ENCODE data around the gene THEMIS2.
"Not testable (repeated sequence)": the region's sequence is repeated elsewhere in the genome, so short reads cannot be mapped to it uniquely, and the experiment has no call there.

THEMIS2 gene

DNA sequence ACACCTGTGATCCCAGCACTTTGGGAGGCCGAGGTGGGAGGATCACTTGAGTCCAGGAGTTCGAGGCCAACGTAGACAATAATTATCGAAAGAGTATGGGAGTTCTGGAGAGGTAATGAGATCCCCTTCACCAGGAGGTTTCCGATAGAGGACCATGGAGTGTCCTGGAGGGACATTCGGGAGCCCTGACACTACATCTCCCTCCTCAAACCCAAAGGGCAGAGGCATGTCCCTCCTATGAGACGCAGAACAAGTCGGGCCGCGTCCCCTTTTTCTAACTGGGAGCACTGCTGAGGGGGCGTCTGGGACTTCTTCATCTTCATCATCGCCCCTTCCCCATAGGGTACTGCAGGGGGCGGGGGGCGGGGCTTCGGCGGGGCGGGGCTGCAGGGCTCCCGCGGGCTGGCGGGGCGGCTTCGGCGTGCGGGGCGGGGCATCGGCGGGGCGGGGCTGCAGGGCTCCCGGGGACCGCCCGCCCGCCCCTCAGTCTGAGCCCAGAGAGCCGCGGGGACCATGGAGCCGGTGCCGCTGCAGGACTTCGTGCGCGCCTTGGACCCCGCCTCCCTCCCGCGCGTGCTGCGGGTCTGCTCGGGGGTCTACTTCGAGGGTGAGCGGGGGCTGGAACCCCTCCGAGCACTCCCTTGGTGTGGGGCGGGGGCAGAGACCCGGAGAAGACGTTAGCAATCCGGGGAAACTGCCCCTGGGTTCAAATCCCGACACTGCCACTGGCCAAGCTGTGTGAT is at the start of gene THEMIS2:
Gene THEMIS2 (plus strand): TSS at position 486 of the 743 bp plus-strand sequence. CDS start 28 bp downstream, at position 514.
- peak; percentile 5 for DNase-seq

DNA sequence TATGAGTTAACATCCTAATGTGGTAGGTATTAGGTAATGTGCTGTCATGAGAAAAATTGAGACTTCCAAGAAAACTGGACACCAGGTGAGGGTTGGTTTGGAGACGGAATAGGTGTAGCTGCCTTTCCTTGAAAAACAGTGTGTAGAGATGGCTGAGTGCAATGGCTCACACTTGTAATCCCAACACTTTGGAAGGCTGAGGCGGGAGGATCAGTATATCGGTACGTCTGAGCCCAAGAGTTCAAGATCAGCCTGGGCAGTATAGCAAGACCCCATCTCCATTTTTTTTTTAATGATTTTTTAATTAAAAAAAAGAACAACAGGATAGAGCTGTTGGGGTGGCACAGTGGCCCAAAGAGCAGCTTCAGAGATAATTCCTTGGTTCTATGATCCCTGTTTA is 48.6 kb upstream of the THEMIS2 start:
- DNase-seq, result no peak

DNA sequence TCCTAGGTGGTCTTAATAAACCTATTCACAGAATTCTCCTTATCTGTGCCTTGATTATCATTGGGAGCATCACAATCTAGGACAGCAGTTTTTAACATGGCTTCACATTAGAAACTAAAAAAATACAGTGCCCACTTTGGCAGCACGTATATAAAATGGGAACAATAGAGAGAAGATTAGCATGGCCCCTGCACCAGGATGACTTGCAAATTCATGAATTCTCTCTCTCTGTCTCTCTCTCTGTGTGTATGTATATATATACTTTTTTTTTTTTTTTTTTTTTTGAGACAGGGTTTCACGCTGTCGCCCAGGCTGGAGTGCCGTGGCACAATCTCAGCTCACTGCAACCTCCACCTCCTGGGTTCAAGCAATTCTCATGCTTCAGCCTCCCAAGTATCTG is 47.9 kb upstream of the THEMIS2 start:
- no peak for DNase-seq

DNA sequence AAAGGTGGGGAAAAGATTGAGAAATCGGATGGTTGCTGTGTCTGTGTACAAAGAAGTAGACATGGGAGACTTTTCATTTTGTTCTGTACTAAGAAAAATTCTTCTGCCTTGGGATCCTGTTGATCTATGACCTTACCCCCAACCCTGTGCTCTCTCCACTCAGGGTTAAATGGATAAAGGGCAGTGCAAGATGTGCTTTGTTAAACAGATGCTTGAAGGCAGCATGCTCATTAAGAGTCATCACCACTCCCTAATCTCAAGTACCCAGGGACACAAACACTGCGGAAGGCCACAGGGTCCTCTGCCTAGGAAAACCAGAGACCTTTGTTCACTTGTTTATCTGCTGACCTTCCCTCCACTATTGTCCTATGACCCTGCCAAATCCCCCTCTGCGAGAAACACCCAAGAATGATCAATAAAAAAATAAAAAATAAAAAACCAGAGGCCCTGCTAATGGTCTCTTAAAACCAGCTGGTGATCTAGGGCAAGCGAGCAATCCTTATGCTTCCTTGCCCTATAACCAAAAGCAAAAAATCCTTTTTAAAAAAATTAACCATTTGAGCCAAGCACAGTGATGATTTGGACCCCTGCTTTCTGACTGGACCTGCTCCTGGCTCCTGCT is 42.9 kb upstream of the THEMIS2 start:
- DNase-seq, result not testable (repeated sequence)

DNA sequence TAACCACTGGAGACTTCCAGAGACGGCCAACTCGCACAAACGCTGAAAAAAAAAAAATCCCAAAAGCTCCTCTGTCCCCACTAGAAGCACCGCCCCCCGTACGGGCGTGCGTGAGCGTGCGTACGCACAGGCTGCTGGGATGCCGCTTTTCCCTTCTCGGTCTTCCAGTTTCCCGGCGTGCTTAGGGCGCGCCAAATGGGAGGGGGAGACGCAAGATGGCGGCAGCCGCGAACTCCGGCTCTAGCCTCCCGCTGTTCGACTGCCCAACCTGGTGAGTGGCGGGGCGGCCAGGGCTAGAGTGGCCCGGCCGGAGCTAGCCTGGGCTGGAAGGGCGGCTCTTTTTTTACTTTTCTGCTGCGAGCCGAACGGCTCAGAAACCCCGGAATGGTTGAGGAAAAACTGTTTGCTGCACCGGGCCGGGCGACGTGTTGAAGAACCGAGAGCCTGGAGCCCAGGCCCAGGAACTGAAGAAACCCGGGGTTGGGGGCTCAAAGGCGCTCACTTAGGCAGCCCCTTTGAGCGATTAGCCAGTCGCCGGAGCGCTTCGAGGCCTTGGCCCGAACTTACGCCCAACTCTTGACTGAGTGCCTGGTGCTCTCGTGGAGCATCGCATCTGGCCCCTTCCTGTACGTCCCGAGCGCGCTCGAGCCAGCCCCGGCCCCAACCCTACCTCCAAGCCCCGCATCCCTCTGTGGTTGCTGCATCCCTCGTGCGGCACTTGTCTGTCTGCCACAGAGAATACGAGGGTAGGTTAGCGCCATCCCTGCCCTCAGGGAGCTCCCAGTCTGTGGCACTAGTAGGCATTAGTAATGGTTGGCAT is 41.5 kb upstream of the THEMIS2 start, which contains the start of gene PPP1R8:
Gene PPP1R8 (plus strand): TSS at position 162 of the 820 bp plus-strand sequence. CDS start 54 bp downstream, at position 216.
- peak; percentile 94 for DNase-seq

DNA sequence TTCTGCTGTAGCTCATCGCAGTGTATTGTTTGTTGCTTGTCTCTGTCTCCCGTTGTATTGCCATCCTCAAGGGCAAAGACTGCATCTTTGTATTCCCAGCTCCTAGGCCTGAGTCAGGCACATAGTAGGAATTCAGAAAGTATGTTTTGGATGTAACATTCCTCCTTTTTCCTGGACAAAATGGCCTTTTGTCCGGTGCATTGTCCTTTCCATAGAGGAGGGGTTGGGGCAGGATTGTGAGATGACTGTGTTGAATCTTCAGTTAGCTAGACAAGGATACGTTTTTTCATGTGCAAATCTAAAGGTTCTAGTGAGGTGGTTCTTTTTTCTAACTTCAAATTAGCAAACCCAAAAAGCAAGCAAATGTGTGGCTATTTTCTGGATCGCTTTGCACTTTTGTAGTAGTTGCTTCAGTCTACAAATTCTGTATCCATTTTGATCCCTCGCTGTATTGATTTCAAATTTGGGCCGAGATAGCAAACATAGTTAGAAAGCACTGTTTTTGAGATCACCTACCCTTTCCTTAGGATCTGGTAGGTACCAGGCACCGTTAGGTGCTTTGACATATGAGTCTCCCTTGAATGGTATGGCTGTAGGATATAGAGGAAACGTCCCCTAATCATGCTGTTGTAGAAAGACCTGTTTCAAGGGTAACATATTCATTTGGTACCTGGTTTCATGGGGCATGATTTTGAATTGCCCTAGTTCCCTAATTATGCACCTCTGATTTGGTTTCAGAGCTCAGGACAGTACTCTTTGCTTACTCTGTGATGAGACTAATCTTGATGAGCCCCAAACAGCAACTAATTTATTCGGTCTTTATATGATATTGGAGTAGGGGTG is 40.6 kb upstream of the THEMIS2 start:
- no peak for DNase-seq

DNA sequence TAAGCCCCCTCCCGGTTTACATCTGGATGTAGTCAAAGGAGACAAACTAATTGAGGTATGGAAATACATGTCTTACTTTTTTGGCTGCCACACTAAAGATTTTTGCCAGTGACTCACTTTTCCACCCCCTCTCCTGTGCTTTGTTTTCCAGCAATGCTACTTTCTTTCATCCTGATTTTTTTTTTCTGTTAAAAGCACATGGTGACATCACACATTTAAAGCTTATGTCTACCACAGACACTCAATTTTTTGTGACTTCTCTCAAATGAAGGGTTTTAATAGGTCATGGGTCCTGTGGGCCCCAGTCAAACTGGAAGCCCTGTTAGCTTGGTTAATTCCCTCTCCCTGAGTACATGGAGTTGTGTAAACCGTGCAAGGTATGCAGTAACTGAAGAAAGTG is 39.6 kb upstream of the THEMIS2 start:
- DNase-seq, result no peak

DNA sequence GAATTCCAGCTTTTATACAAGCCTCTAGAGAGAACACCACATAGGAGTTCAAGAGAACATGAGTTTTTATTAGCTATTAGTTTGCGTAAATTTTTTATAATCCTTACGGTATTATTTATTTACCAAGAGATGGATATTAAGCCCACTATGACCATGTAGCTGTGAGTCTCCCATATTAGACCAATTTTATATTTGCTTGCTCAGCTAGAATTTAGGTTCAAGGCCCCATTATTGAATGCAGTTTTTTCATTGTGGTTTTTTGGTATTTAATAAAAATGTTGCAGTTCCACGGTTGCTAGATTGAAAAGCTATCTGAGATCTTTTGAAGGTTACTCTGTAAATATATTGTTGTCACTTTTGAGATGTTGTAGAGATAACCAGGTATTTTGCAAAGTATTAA is 38.9 kb upstream of the THEMIS2 start:
- DNase-seq, result no peak

DNA sequence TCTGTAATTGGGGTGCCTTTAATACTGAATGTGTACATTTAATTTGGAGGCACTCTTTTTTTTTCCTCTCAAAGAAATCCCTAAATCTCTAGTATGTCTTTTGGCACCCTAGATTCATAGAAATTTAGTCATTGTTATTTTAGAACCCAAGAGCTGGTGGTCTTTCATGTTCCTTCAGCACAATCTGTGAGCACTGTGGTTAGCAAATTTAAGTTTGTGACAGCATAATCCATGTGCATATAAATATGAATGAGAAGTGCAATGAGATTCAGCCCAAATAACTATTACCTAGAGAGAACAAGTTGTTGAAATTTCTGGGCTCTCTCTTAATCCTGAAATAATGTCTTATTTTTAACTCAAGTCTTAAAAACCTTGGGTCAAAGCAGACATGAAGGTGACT is 37.3 kb upstream of the THEMIS2 start:
- no peak for DNase-seq

DNA sequence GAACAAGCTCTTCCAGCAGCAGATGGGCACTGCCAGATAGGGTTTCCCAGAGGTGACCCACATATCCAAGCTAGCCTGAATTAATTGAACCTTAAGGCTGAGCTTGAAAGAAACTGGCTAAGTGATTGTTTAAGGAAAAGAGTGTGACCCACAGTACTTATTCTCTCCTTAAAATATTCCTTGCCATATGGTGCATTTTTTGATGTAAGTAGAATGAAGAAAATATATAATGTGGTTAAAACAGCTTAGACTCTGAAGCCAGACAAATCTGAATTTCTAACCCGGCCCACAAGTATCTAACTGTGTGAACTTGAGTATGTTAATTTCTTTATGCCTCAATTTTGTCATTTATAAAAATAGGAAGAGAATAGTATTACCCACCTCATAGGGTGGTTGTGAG is 36.8 kb upstream of the THEMIS2 start:
- DNase-seq, result no peak

DNA sequence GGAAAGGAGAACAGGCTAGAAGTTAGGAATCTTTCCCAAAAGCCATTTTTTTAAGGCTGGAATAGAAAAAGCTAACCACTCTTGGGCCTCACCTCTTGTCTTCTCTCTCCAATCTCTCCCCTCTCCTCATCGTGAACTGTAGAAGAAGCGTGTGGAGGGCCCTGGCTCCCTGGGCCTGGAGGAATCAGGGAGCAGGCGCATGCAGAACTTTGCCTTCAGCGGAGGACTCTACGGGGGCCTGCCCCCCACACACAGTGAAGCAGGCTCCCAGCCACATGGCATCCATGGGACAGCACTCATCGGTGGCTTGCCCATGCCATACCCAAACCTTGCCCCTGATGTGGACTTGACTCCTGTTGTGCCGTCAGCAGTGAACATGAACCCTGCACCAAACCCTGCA is 22.4 kb upstream of the THEMIS2 start:
- DNase-seq, result no peak

DNA sequence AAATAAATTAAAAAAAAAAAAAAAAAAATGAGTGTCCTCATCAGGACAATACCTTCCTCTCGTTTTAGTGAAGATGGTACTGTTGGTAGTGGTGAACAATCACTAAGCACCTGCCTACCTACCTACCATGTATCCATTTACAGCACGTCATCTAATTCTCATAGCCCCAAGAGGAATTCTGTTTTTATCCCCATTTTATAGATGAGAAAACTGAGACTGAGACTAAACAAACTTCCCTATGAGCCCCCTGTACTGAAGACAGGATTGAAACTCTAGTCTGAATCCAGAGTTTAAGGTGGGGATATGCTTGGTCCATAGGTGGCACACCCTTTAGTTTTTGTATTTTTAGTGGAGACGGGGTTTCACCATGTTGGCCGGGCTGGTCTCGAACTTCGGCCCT is 17.3 kb upstream of the THEMIS2 start:
- no peak for DNase-seq

DNA sequence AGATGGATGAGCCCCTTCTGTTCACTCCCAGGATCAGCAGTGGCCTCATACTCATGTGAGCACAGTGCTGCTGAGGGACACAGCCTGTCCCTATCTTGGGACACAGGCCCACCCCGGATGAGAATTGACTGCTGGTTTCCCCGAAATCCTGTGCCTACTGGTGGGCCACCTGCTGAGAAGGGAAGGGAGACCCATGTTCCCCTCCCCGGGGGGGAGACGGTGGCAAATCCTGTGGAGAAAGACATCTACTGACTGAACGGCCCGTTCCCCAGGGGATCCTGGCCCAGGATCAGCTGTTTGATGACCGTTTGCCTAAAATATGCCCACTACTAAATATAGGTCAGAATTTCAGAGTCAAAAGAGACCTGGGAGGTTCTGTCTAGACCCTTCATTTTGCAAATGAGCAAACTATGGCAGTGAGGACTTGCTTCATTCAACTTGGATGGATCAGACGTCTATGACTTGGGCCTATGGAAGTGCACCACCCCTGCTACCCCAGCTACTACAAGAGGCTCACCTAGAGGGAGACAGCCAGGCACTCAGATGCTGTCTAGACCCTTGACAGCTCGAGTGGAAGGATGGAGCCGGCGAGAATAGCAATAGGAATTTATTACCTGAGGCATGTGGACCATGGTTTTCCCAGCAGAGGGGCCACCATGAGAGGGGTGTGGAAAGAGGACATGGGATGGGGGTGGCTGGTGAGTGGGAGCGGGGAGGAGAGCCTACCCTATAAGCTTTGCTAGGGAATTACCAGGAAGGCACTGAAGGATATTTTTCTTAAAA is 15.6 kb upstream of the THEMIS2 start:
- DNase-seq, result no peak

DNA sequence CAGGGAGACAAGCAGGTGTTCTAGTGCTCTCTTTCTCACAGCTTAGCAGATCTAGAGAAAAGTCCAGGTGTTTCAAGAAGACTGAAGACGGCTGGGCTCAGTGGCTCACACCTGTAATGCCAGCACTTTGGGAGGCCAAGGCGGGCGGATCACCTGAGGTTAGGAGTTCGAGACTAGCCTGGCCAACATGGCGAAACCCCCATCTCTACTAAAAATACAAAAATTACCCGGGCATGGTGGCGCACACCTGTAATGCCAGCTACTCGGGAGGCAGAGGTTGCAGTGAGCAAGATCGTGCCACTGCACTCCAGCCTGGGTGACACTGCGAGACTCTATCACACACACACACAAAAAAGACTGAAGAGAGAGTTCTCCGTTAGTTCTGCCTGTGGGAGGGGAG is 14.8 kb upstream of the THEMIS2 start:
- DNase-seq, result not testable (repeated sequence)

DNA sequence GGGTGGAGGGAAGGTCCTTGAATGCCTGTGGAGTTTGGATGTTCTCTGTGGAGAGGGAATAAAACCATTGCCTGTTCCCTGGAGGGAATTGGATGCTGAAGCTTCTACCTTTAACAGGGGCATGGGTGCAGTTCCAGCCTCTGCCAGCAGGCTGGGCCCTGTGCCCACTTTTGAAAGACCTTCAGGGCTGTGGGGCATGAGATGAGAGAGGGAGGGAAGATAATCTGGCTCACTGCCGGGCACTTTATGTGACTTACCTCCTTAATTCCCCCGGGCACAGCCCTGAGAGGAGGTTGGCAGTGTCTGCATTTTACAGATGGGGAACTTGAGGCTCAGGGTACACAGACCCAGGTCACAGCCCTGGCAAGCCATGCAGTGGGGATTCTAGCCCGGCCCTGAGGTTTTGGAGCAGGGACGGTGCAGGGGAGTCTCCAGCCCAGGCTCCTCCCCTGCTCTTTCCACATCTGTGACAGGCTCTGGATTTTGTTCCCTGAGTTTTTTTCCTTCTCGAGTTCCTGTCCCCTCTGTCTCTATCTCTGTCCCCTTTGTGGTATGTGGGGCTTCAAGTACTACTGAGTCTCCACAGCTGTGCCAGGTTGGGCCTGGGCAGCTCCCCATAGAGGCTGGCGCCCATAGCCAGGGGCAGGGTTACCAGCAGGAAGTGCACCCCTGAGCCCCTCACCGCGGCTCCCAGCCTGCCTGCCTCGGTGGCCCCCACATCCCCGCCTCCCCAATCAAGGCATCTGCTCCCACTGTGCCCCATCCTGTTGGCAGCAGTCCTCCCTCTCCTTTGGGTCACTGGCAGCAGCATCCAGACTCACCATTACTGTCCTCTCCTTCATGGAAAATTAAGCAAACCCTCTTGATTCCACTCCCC is 14.0 kb upstream of the THEMIS2 start:
- DNase-seq, result peak; percentile 78

DNA sequence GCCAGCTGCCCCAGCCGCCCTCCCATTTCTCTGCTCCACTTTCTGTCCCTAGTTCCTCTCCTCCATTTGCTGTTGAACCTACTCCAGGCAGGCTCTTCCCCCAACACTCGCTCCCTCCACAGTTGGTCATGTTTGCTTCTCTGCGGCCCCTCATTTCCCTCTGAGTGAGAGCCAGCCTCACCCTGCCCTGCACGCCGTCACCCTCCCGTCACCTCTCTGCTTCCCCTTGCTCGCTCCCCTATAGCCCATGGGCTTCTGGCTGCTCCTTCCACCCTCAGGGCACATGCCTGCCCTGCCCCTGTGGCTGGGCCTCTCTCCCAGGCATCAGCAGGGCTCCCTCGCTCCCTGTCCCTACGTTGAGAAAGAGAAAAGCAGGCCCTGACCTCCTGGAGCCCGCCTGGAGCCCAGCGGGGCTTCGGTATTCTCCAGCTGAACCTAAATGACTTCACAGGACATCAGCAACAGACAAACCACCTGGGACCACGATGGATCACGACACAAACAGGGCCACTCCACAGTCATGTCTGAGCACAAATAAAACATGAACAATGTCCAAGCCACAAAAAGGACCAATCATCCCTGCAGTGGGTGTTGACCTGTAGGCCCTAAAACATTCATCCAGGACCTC is 13.3 kb upstream of the THEMIS2 start:
- DNase-seq, result no peak

DNA sequence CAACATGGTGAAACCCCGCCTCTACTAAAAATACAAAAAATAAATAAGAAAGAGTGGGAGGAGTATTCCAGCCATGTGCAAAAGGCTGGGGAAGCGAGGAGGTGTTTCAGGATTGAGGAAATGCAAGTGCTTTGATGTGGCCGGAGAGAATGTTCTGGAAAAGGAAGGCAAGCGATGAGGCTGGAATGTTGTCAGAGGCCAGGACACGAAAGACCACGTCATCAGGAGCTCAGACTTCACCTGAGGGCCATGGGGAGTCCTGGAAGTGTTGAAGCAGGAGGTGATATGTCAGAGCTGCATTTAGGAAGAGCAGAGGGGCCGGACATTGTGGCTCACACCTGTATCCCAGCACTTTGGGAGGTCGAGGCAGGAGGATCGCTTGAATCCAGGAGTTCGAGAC is 10.9 kb upstream of the THEMIS2 start:
- no peak for DNase-seq

DNA sequence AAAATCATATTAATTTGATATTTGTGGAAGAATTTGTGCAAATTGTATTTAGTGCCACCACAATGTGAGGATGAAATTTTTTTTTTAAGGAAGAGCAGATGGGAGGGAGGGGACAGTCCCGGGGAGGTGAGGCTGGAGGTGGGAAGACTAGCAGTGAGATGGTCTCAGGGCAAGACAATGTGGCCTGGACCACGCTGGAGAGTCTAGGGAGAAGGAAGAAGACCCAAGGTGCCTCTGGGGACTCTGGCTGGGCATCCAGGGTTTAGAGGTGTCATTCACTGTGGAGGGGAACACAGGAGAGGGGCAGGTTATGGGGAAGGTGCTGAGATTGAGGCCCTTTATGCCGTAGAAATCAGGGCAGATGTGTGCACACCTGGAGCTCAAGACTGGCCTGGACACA is 10.3 kb upstream of the THEMIS2 start:
- no peak for DNase-seq

DNA sequence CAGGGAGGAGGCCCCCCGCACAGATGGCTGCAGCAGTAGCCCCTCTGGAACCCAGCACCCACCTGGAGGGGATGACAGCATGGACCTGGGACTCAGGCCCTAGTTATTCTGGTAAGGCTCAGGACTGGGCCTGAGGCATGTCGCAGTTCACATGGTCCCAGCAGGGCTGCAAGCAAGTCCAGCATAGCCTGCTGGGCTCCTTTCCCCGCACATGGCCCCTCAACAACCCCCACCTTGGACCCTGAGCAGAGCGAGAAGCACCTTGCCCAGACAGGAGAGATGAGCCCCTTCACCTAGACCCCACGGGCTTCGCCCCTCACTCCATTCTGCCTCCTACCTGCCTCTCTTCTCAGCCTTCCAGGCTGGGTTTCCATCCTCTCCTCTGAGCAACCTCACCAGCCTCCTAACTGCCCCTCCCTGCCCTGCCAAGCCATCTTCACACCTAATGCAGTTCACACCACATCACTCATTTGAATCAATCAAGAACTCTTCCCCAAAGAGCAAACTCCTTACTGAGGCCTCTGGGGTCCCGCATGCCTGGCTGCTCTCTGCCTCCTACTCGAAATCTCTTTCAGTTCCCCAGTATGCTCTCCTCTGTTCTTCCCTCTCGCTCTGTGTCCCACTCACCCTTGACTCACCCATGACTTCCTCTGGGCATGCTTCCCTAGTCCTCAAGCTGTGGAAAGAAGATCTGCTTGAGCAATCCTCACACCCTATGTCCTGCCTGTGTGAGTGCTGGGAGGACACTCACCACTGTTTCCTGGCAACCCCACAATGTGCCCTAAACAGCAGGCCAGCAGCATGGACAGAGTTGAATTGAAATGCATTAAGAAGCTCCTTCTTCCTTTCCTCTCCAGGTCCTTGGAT is 9.4 kb upstream of the THEMIS2 start:
- DNase-seq, result peak; percentile 56

All from NCI-H2029 (cell line).